GM23338 (cell line): Measurements from ENCODE around the gene CBLN3. TPM values are rescaled to one million over a fixed set of nuclear protein-coding genes. Genes with fewer than 3 reads are reported as not detected.

Source experiments
- ATAC-seq: fragments of 200-7000 bp; cut with Tn5 transposase; 3 replicates; pipeline ENCODE4 v1.9.1; 2020
- DNase-seq: peaks from one replicate; pipeline ENCODE4 v3.0.0-alpha.2; 2015; ENCODE audit warnings: low spot score
- H2AFZ ChIP-seq: fragments of 200-600 bp; sonication (generic); 2 replicates; pipeline ENCODE4 v1.8.0; 2016; ENCODE audit warnings: antibody characterized with exemption, mild to moderate bottlenecking, moderate library complexity
- H3F3A ChIP-seq: fragments of 200-600 bp; sonication (generic); replicated peaks from 2 replicates; pipeline ENCODE4 v1.8.0; 2017; ENCODE audit warnings: antibody characterized with exemption, mixed run types, low read depth
- H3K27ac ChIP-seq: fragments of 200-600 bp; sonication (generic); 2 replicates; pipeline ENCODE4 v1.6.1; 2016; ENCODE audit warnings: low read depth
- H3K27me3 ChIP-seq: fragments of 200-600 bp; sonication (generic); 2 replicates; pipeline ENCODE4 v1.8.0; 2016; ENCODE audit warnings: mild to moderate bottlenecking, mixed run types, moderate library complexity; ENCODE audit not compliant: insufficient read depth
- H3K36me3 ChIP-seq: fragments of 200-600 bp; sonication (generic); 2 replicates; pipeline ENCODE4 v1.8.0; 2016; ENCODE audit warnings: mild to moderate bottlenecking; ENCODE audit not compliant: insufficient read depth
- H3K4me1 ChIP-seq: fragments of 200-600 bp; sonication (generic); 2 replicates; pipeline ENCODE4 v1.8.0; 2016; ENCODE audit warnings: mild to moderate bottlenecking, moderate library complexity; ENCODE audit not compliant: insufficient read depth
- H3K4me2 ChIP-seq: fragments of 200-600 bp; sonication (generic); 2 replicates; pipeline ENCODE4 v1.7.1; 2017; ENCODE audit warnings: mixed run types
- H3K4me3 ChIP-seq: fragments of 200-600 bp; sonication (generic); 2 replicates; pipeline ENCODE4 v1.6.1; 2016; ENCODE audit warnings: mixed run types
- H3K79me2 ChIP-seq: fragments of 200-600 bp; sonication (generic); replicated peaks from 2 replicates; pipeline ENCODE4 v1.8.0; 2017; ENCODE audit warnings: mild to moderate bottlenecking; ENCODE audit not compliant: insufficient read depth
- H3K9me2 ChIP-seq: fragments of 200-600 bp; sonication (generic); 2 replicates; pipeline ENCODE4 v1.8.0; 2017; ENCODE audit not compliant: insufficient read depth
- H4K20me1 ChIP-seq: fragments of 200-600 bp; sonication (generic); replicated peaks from 2 replicates; pipeline ENCODE4 v1.8.0; 2017; ENCODE audit warnings: mild to moderate bottlenecking; ENCODE audit not compliant: insufficient read depth
- H3K27ac Mint-ChIP-seq: 2 replicates; pipeline ENCODE4 v1.8.0; 2020; ENCODE audit warnings: inconsistent platforms, mild to moderate bottlenecking, moderate library complexity, mixed read lengths
- H3K27me3 Mint-ChIP-seq: 3 replicates; pipeline ENCODE4 v1.8.0; 2022; ENCODE audit warnings: low read depth, mild to moderate bottlenecking, moderate library complexity, mixed read lengths, inconsistent platforms; ENCODE audit not compliant: insufficient read depth, poor library complexity
- H3K36me3 Mint-ChIP-seq: 3 replicates; pipeline ENCODE4 v1.8.0; 2021; ENCODE audit warnings: low read depth, mild to moderate bottlenecking, inconsistent platforms, moderate library complexity, mixed read lengths
- H3K4me1 Mint-ChIP-seq: 3 replicates; pipeline ENCODE4 v1.8.0; 2020; ENCODE audit warnings: mild to moderate bottlenecking, inconsistent platforms, mixed read lengths
- H3K4me3 Mint-ChIP-seq: 3 replicates; pipeline ENCODE4 v1.8.0; 2021; ENCODE audit warnings: moderate library complexity, mild to moderate bottlenecking, inconsistent platforms, mixed read lengths
- H3K9me3 Mint-ChIP-seq: 3 replicates; pipeline ENCODE4 v1.8.0; 2020; ENCODE audit warnings: moderate library complexity, mild to moderate bottlenecking, inconsistent platforms, mixed read lengths
- ETS1 ChIP-seq: IDR thresholded peaks from 2 replicates; pipeline ENCODE4 v1.6.1; 2016; ENCODE audit warnings: antibody characterized with exemption
- EZH2 ChIP-seq: fragments of 200-600 bp; sonication (generic); IDR thresholded peaks from one replicate; pipeline ENCODE4 v1.8.0; 2017; ENCODE audit warnings: antibody characterized with exemption, mild to moderate bottlenecking, low read depth; ENCODE audit not compliant: unreplicated experiment
- EZH2phosphoT487 ChIP-seq: fragments of 200-600 bp; sonication (generic); IDR thresholded peaks from one replicate; pipeline ENCODE4 v1.8.1; 2018; ENCODE audit warnings: antibody characterized with exemption; ENCODE audit not compliant: unreplicated experiment
- JUNB ChIP-seq: IDR thresholded peaks from one replicate; pipeline ENCODE4 v1.6.1; 2016; ENCODE audit warnings: antibody characterized with exemption; ENCODE audit not compliant: unreplicated experiment
- NANOG ChIP-seq: IDR thresholded peaks from 2 replicates; pipeline ENCODE4 v1.6.1; 2016; ENCODE audit warnings: antibody characterized with exemption, borderline replicate concordance
- POLR2AphosphoS5 ChIP-seq: IDR thresholded peaks from 2 replicates; pipeline ENCODE4 v1.6.1; 2016; ENCODE audit warnings: antibody characterized with exemption, low read depth
- STAT1 ChIP-seq: IDR thresholded peaks from one replicate; pipeline ENCODE4 v1.6.1; 2016; ENCODE audit warnings: antibody characterized with exemption; ENCODE audit not compliant: unreplicated experiment
- ZNF331 ChIP-seq: fragments of 250-450 bp; sonication (Bioruptor Pico); IDR thresholded peaks from 2 replicates; pipeline ENCODE4 v1.5.0; 2020; ENCODE audit warnings: low read depth, mild to moderate bottlenecking, moderate library complexity
- polyA plus RNA-seq: library from polyadenylated mRNA; unstranded; fragments of >200 nt; fragmentation: Nextera tagmentation; extraction: Ambion mirVana; gene quantifications from 2 replicates; pipeline ENCODE4 v1.2.1, GENCODE V29; 2016
- total RNA-seq: library from RNA; depleted of rRNA; stranded (reverse); fragments of >200 nt; shearing (Covaris generic); gene quantifications from 2 replicates; pipeline ENCODE4 v1.2.3, GENCODE V29; 2014
- TF ChIP-seq, protein P1 (sequence below), 2 experiments: fragments of 200-600 bp in 1 of 2; sonication (generic) in 1 of 2; conservative IDR thresholded peaks; 2 replicates each; pipeline versions ENCODE4 v1.5.1 to v1.6.1; 2016 to 2017; ENCODE audit warnings: antibody characterized with exemption in 2 of 2, low read depth in 2 of 2, mild to moderate bottlenecking in 2 of 2, moderate library complexity in 1 of 2

The CBLN3 gene
- total and polyA plus RNA-seq, 2 experiments from 2014 or later: 0.07 to 0.19 TPM

DNA sequence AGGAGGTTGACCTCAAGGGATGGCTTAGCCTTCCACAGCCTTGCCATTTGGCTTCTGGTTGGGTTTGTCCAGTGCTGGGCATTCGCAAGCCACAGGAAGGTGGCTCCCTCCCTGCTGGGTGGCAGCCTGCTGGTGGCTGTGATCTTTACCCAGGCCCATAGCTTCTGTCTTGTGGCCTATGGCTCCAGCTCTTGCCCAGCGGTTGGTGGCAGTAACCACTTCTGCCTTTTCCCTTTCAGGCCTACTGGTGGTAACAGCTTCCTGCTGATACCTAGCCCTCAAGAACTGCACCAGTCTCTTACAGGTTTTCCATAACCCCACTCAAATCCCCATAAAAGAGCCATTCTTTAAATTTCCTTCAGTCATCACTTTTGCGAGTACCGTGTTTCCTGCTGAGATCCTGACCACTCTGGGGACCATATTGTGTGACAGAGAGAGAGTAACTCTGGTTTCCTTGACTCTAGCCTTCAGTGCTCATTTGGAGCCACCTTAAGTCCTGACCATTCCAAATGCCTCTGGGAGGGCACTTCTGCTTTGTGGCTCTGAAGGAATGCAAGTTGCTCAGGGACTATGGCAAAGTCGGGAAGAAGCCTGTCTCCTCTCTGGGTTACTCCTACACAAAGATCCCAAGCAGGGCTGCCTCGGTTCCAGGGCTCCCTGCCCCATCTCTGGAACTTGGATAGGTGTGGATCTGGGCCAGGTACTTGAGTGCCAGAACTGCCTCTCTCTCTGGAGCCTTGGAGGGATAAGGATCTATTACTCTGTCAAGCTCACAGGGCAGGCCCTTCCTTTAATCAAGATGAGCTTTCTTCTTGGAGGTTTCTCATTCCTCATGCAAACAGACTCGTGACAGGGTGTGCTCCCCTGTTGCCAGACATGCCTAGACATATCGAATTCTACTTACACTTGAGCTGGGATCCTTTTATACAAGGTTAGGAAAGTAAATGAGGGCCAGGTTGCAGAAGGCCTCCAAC, 33.6 kb downstream of the CBLN3 start (continued):
- no peak for TF ChIP-seq STAT1
- TF ChIP-seq EZH2phosphoT487: no peak
- TF ChIP-seq POLR2AphosphoS5: no peak
- no peak for TF ChIP-seq ZNF331 (CRISPR knock-in tag)

- DNase-seq (no peak), ATAC-seq (no peak)
- Histone ChIP-seq H3K79me2 (no peaks in the 10 kb centered on the region), H3K4me3 (no peak overlapping the region), H4K20me1 (no peaks in the 10 kb centered on the region; the same call in 1 of the 2 replicates), H3K9me2 (no peaks in the 10 kb centered on the region), H2AFZ (no peak overlapping the region), H3K4me2 (no peak overlapping the region), H3F3A (0 out of 2 replicates have a peak, but pooled peaks cover 3% of the 10 kb centered on the region), H3K27ac (no peak overlapping the region), H3K27me3 (peaks cover 7% of the 10 kb centered on the region; the same call in 1 of the 2 replicates), H3K36me3 (no peaks in the 10 kb centered on the region), H3K4me1 (peaks cover 18% of the 10 kb centered on the region; the same call in 1 of the 2 replicates)
- no peak overlapping the region for H3K27ac Mint-ChIP-seq
- TF ChIP-seq, protein P1, sequence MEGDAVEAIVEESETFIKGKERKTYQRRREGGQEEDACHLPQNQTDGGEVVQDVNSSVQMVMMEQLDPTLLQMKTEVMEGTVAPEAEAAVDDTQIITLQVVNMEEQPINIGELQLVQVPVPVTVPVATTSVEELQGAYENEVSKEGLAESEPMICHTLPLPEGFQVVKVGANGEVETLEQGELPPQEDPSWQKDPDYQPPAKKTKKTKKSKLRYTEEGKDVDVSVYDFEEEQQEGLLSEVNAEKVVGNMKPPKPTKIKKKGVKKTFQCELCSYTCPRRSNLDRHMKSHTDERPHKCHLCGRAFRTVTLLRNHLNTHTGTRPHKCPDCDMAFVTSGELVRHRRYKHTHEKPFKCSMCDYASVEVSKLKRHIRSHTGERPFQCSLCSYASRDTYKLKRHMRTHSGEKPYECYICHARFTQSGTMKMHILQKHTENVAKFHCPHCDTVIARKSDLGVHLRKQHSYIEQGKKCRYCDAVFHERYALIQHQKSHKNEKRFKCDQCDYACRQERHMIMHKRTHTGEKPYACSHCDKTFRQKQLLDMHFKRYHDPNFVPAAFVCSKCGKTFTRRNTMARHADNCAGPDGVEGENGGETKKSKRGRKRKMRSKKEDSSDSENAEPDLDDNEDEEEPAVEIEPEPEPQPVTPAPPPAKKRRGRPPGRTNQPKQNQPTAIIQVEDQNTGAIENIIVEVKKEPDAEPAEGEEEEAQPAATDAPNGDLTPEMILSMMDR (conservative IDR thresholded peaks at IDR 0.05; ENCODE audit: low read depth in 2 of 2): 0 out of 4 replicates have a peak, but pooled peaks of 1 of the 2 experiments have one; percentile 17
- TF ChIP-seq JUNB: no peak
- TF ChIP-seq EZH2phosphoT487: no peak
- TF ChIP-seq EZH2: no peak
- H3K4me3 Mint-ChIP-seq: no peak overlapping the region
- no peaks in the 10 kb centered on the region for H3K36me3 Mint-ChIP-seq
- peaks cover 34% of the 10 kb centered on the region for H3K4me1 Mint-ChIP-seq
- no peaks in the 10 kb centered on the region for H3K9me3 Mint-ChIP-seq
- H3K27me3 Mint-ChIP-seq: peaks cover 10% of the 10 kb centered on the region
Observed at GRCh38 chr14:24394275-24394674, 35.2 kb downstream of the CBLN3 start.

GRCh38 chr14:24392325-24393091, 37.0 kb downstream of the CBLN3 start:
- peak; percentile 45 for DNase-seq
- Histone ChIP-seq H3K4me1 (peaks cover 16% of the 10 kb centered on the region; the same call in 1 of the 2 replicates), H3K36me3 (no peaks in the 10 kb centered on the region), H3K4me2 (peak overlapping the region; percentile 65), H3K79me2 (no peaks in the 10 kb centered on the region), H4K20me1 (no peaks in the 10 kb centered on the region; the same call in 1 of the 2 replicates), H3K4me3 (no peak overlapping the region), H3F3A (0 out of 2 replicates have a peak, but pooled peaks cover 4% of the 10 kb centered on the region), H3K27me3 (peaks cover 7% of the 10 kb centered on the region; the same call in 1 of the 2 replicates), H2AFZ (0 out of 2 replicates have a peak overlapping the region, but pooled peaks have one; percentile 19), H3K9me2 (no peaks in the 10 kb centered on the region), H3K27ac (no peak overlapping the region)
- no peak overlapping the region; the same call in 2 of the 3 replicates for H3K4me3 Mint-ChIP-seq
- peaks cover 7% of the 10 kb centered on the region for H3K27me3 Mint-ChIP-seq
- H3K9me3 Mint-ChIP-seq: no peaks in the 10 kb centered on the region
- TF ChIP-seq ETS1: no peak
- TF ChIP-seq POLR2AphosphoS5: no peak
- TF ChIP-seq, protein P1 (conservative IDR thresholded peaks at IDR 0.05; ENCODE audit: low read depth in 2 of 2): peak; percentile 36 to 38
- no peak for TF ChIP-seq EZH2
- TF ChIP-seq NANOG: no peak
- TF ChIP-seq JUNB: no peak
- no peak overlapping the region for H3K27ac Mint-ChIP-seq
- H3K4me1 Mint-ChIP-seq: peaks cover 31% of the 10 kb centered on the region
- peak; percentile 74 for ATAC-seq
- no peaks in the 10 kb centered on the region for H3K36me3 Mint-ChIP-seq
